Gastroesophageal sphincter (tissue), 4 donors: Measurements from ENCODE around the gene NSD2. TPM values are rescaled to one million over a fixed set of nuclear protein-coding genes. Genes with fewer than 3 reads are reported as not detected.

Experiments
- ATAC-seq: fragments of 150-250 bp; one replicate; pipeline ENCODE4 v1.9.1; 2016; ENCODE audit warnings: mild to moderate bottlenecking, moderate library complexity
- H3K27ac ChIP-seq, 4 donors: fragments of 200-600 bp; sonication (generic) in 3 of 4; 1 replicate in 3 of 4; 2 replicates in 1 of 4; pipeline ENCODE4 v1.5.1; 2016 to 2019
- H3K27me3 ChIP-seq: fragments of 200-600 bp; sonication (generic); one replicate; pipeline ENCODE4 v1.5.1; 2019
- H3K36me3 ChIP-seq, 2 donors: fragments of 200-600 bp; sonication (generic); one replicate each; pipeline ENCODE4 v1.5.1; 2019; ENCODE audit warnings: control low read depth in 1 of 2
- H3K4me1 ChIP-seq, 3 donors: fragments of 200-600 bp; sonication (generic); 1 replicate in 2 of 3; 2 replicates in 1 of 3; pipeline ENCODE4 v1.5.1; 2016 to 2019; ENCODE audit warnings: control low read depth in 2 of 3
- H3K4me3 ChIP-seq, 2 donors: fragments of 200-600 bp; sonication (generic); one replicate each; pipeline ENCODE4 v1.5.1; 2019; ENCODE audit warnings: mild to moderate bottlenecking in 1 of 2, moderate library complexity in 1 of 2
- H3K9me3 ChIP-seq, 3 donors: fragments of 200-600 bp; sonication (generic); one replicate each; pipeline ENCODE4 v1.5.1; 2017 to 2019; ENCODE audit warnings: control low read depth in 2 of 3
- EP300 ChIP-seq: sonication (generic); formaldehyde crosslinking; IDR thresholded peaks from one replicate; pipeline ENCODE4 v1.6.1; 2017; ENCODE audit warnings: antibody characterized with exemption, mild to moderate bottlenecking
- POLR2A ChIP-seq, 2 donors: fragments of 450-650 bp; IDR thresholded peaks; one replicate each; pipeline ENCODE4 v1.6.1; 2017; ENCODE audit warnings: antibody characterized with exemption in 2 of 2, mild to moderate bottlenecking in 2 of 2, moderate library complexity in 1 of 2
- POLR2AphosphoS5 ChIP-seq: sonication (generic); formaldehyde crosslinking; IDR thresholded peaks from one replicate; pipeline ENCODE4 v1.6.1; 2017; ENCODE audit warnings: antibody characterized with exemption
- WGBS, 2 donors: methylation state at CpG; one replicate each; pipeline ENCODE4 v1.1.5; 2018; ENCODE audit warnings: low coverage in 1 of 2; 5-methylcytosine and 5-hydroxymethylcytosine counted together
- total RNA-seq, 4 donors: library from RNA; depleted of rRNA; stranded (reverse); fragments of >200 nt; gene quantifications; one replicate each; pipeline ENCODE4 v1.1.0, GENCODE V29; 2016
- TF ChIP-seq, protein P1 (sequence below), 4 experiments: fragments of 200-600 bp in 2 of 4; fragments of 450-650 bp in 2 of 4; sonication (generic) in 1 of 4; IDR thresholded peaks; one replicate each; pipeline ENCODE4 v1.5.1; 2017 to 2019; ENCODE audit warnings: antibody characterized with exemption in 4 of 4, mild to moderate bottlenecking in 2 of 4, moderate library complexity in 2 of 4

The NSD2 gene
- total RNA-seq, 4 donors from 2014 or later = 37.8 to 47.3 (median 39.4) TPM

DNA sequence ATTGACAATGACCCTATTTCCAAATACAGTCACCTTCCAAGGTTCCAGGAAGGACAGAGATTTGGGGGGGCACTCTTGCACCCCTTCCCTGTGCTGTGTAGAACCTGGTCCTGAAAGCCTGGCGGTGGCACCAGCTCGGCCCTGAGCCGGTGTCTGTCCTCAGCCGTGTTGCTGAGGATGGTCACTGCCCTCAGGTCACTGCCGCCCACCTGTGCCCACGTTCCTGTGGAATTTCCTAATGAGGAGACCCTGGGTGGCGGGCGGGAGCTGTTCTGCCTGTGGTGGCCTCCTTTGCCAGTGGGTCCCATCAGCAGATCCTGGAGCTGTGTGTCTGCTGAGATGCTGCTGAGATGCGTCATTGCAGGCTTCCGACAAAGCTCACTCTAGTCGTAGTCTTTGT, 104.7 kb downstream of the NSD2 start:
- H3K27me3 ChIP-seq = no peaks in the 10 kb centered on the region
- WGBS, 2 donors = no CpG with 5 or more reads among the region's 11 CpGs
- no peaks in the 10 kb centered on the region for H3K9me3 ChIP-seq
- no peaks in the 10 kb centered on the region for H3K4me1 ChIP-seq
- no peak for ATAC-seq
- H3K36me3 ChIP-seq = peaks cover 0 to 100% of the 10 kb centered on the region in 2 donors
- TF ChIP-seq POLR2AphosphoS5 (no peak), EP300 (no peak)
- no peak overlapping the region for H3K4me3 ChIP-seq
- H3K27ac ChIP-seq = no peak overlapping the region

DNA sequence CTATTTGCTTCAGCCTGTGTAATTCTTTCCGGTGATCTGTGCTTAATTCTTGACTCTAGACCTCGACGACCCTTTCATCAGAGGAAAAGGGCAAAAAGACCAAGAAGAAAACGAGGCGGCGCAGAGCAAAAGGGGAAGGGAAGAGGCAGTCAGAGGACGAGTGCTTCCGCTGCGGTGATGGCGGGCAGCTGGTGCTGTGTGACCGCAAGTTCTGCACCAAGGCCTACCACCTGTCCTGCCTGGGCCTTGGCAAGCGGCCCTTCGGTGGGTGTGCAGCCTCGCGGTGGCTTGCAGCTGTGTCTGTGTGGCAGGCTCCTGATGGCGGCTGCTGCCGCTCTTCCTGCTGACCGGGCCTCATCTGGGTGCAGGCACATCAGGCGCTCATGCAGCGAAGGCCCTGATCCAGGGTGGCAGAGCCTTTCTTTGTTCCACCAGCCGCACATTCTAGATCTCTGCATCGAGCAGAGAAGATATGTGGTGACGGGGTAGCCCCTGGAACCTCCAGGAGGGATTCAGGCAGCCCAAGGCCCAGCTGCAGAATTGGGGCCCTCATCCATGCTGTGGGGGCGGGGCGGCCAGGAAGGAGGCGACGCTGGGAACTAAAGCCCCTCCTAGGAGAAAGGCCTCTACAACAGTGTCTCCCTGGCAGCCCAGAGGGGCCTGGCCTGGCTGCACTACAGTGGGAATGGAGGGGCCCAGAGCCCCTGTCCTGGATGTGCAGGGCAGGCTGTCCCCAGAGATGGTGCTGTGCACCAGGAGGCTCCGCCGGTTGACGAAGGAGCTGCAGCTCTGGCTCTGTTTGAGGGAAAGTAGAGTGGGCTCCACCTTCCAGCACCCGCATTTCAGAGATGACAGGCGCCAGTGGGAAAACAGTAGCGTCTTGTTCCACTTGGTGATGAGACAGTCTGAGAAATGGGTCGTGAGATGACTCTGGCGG, 105.5 kb downstream of the NSD2 start:
- no peak for ATAC-seq
- Histone ChIP-seq H3K9me3 (no peaks in the 10 kb centered on the region), H3K36me3 (peaks cover 0 to 100% of the 10 kb centered on the region in 2 donors)

DNA sequence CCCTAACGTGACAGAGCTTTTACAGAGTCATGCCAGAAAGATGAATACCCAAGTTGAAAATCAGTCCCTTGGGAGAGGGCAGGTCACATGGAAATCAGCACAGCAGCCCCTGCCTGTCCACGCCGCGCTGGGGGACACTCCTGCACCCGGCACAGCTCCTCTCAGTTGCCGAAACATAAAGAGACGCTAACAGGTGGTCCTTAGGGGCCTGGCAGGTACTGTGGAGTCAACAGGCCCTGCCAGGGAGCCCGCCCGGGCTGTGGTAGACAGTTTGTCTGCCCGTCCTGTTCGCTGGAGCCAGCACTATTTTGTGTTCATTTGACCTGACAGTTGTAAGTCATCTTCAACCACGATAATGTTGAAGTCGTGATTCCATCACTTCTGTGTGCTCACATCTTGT, 107.0 kb downstream of the NSD2 start:
- ATAC-seq = no peak
- 100% methylated on average over 1 of the region's 13 CpGs for WGBS, 2 donors
- Histone ChIP-seq H3K36me3 (peaks cover 0 to 100% of the 10 kb centered on the region in 2 donors), H3K4me1 (no peaks in the 10 kb centered on the region), H3K9me3 (no peaks in the 10 kb centered on the region), H3K4me3 (no peak overlapping the region), H3K27me3 (no peaks in the 10 kb centered on the region), H3K27ac (no peak overlapping the region)
- no peak for TF ChIP-seq EP300
- TF ChIP-seq, protein P1, sequence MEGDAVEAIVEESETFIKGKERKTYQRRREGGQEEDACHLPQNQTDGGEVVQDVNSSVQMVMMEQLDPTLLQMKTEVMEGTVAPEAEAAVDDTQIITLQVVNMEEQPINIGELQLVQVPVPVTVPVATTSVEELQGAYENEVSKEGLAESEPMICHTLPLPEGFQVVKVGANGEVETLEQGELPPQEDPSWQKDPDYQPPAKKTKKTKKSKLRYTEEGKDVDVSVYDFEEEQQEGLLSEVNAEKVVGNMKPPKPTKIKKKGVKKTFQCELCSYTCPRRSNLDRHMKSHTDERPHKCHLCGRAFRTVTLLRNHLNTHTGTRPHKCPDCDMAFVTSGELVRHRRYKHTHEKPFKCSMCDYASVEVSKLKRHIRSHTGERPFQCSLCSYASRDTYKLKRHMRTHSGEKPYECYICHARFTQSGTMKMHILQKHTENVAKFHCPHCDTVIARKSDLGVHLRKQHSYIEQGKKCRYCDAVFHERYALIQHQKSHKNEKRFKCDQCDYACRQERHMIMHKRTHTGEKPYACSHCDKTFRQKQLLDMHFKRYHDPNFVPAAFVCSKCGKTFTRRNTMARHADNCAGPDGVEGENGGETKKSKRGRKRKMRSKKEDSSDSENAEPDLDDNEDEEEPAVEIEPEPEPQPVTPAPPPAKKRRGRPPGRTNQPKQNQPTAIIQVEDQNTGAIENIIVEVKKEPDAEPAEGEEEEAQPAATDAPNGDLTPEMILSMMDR (IDR thresholded peaks at IDR 0.05) = no peak
- TF ChIP-seq POLR2A (IDR thresholded peaks at IDR 0.05) = no peak
- TF ChIP-seq POLR2AphosphoS5 = no peak

More for the DNA sequence above, 105.5 kb downstream of the NSD2 start:
- Histone ChIP-seq H3K27me3 (no peaks in the 10 kb centered on the region), H3K4me3 (no peak overlapping the region), H3K4me1 (no peaks in the 10 kb centered on the region), H3K27ac (no peak overlapping the region)
- TF ChIP-seq POLR2A (IDR thresholded peaks at IDR 0.05) (no peak), POLR2AphosphoS5 (no peak), EP300 (no peak)
- TF ChIP-seq, protein P1 (IDR thresholded peaks at IDR 0.05) = no peak
- WGBS, 2 donors = 95% methylated on average over 7 of the region's 35 CpGs; no CpG with 5 or more reads in 1 of the 2 donors

- H3K27ac ChIP-seq = no peak overlapping the region
- H3K36me3 ChIP-seq = peaks cover 0 to 100% of the 10 kb centered on the region in 2 donors
- no peaks in the 10 kb centered on the region for H3K4me1 ChIP-seq
- no peaks in the 10 kb centered on the region for H3K27me3 ChIP-seq
- no peaks in the 10 kb centered on the region for H3K9me3 ChIP-seq
- TF ChIP-seq, protein P1 (IDR thresholded peaks at IDR 0.05) = no peak
- TF ChIP-seq POLR2AphosphoS5 (no peak), EP300 (no peak), POLR2A (IDR thresholded peaks at IDR 0.05) (no peak)
- no peak for ATAC-seq
- WGBS, 2 donors = 87 to 89% methylated on average over 11 to 21 of the region's 45 CpGs
- no peak overlapping the region for H3K4me3 ChIP-seq
Measured at GRCh38 chr4:1978741-1979476, 107.7 kb downstream of the NSD2 start.

- H3K9me3 ChIP-seq = no peaks in the 10 kb centered on the region
- H3K27ac ChIP-seq = no peak overlapping the region
- no peak overlapping the region for H3K4me3 ChIP-seq
- TF ChIP-seq, protein P1 (IDR thresholded peaks at IDR 0.05) = no peak
- TF ChIP-seq EP300 (no peak), POLR2A (IDR thresholded peaks at IDR 0.05) (no peak), POLR2AphosphoS5 (no peak)
- 83 to 85% methylated on average over 9 of the region's 22 CpGs for WGBS, 2 donors
- no peak for ATAC-seq
- H3K4me1 ChIP-seq = no peaks in the 10 kb centered on the region
- H3K36me3 ChIP-seq = peaks cover 0 to 100% of the 10 kb centered on the region in 2 donors
- no peaks in the 10 kb centered on the region for H3K27me3 ChIP-seq
Measured at GRCh38 chr4:1979477-1980196, 108.4 kb downstream of the NSD2 start.
